Neural crest cell (in vitro differentiated cells): Measurements from ENCODE around the gene AKR1B1. TPM values are rescaled to one million over a fixed set of nuclear protein-coding genes. Genes with fewer than 3 reads are reported as not detected.

Source experiments
- DNase-seq: peaks from one replicate; pipeline ENCODE4 v3.0.0; 2021; ENCODE audit warnings: low read depth, mixed read lengths, low spot score
- H3K27ac Mint-ChIP-seq: one replicate; pipeline ENCODE4 v1.8.0; 2021; ENCODE audit warnings: mild to moderate bottlenecking, mixed read lengths; ENCODE audit not compliant: unreplicated experiment
- H3K27me3 Mint-ChIP-seq: 2 replicates; pipeline ENCODE4 v1.8.0; 2021; ENCODE audit warnings: low read depth, mild to moderate bottlenecking, mixed read lengths
- H3K36me3 Mint-ChIP-seq: 2 replicates; pipeline ENCODE4 v1.8.0; 2021; ENCODE audit warnings: low read depth, mild to moderate bottlenecking, mixed read lengths
- H3K4me1 Mint-ChIP-seq: 2 replicates; pipeline ENCODE4 v1.8.0; 2021; ENCODE audit warnings: mixed read lengths
- H3K4me3 Mint-ChIP-seq: one replicate; pipeline ENCODE4 v1.8.0; 2021; ENCODE audit warnings: mild to moderate bottlenecking, mixed read lengths
- H3K9me3 Mint-ChIP-seq: 2 replicates; pipeline ENCODE4 v1.8.0; 2021; ENCODE audit warnings: mixed read lengths
- CTCF ChIP-seq: fragments of 200-600 bp; sonication (generic); conservative IDR thresholded peaks from 2 replicates; pipeline ENCODE4 v1.5.0; 2021; ENCODE audit warnings: antibody characterized with exemption, mild to moderate bottlenecking
- total RNA-seq: library from RNA; stranded (reverse); gene quantifications from 2 replicates; pipeline ENCODE4 v1.2.1, GENCODE V29; 2021

The AKR1B1 gene
- total RNA-seq, 1 donor from 2014 or later = 204 TPM

GRCh38 chr7:134462337-134462925, 3.5 kb upstream of the AKR1B1 start:
- no peak for DNase-seq
- TF ChIP-seq CTCF = no peak
- Mint-ChIP-seq H3K27me3 (no peaks in the 10 kb centered on the region), H3K27ac (no peak overlapping the region), H3K4me3 (no peak overlapping the region), H3K36me3 (peaks cover 12% of the 10 kb centered on the region), H3K9me3 (peaks cover 15% of the 10 kb centered on the region), H3K4me1 (peaks cover 18% of the 10 kb centered on the region)

- Mint-ChIP-seq H3K4me3 (no peak overlapping the region), H3K27me3 (no peaks in the 10 kb centered on the region), H3K9me3 (peaks cover 12% of the 10 kb centered on the region), H3K27ac (no peak overlapping the region), H3K4me1 (peaks cover 21% of the 10 kb centered on the region), H3K36me3 (peaks cover 12% of the 10 kb centered on the region)
- no peak for TF ChIP-seq CTCF
- DNase-seq = no peak
These were observed 3.0 kb upstream of the AKR1B1 start for GRCh38 chr7:134461916-134462315.

GRCh38 chr7:134459981-134460380, 1.1 kb upstream of the AKR1B1 start:
- Mint-ChIP-seq H3K36me3 (peaks cover 11% of the 10 kb centered on the region), H3K27me3 (no peaks in the 10 kb centered on the region), H3K27ac (no peak overlapping the region), H3K4me3 (peak overlapping the region; percentile 65), H3K9me3 (peaks cover 7% of the 10 kb centered on the region), H3K4me1 (peaks cover 25% of the 10 kb centered on the region)
- DNase-seq = no peak
- TF ChIP-seq CTCF = no peak

- Mint-ChIP-seq H3K27ac (no peak overlapping the region), H3K4me3 (peak overlapping the region; percentile 96), H3K9me3 (no peaks in the 10 kb centered on the region), H3K36me3 (peaks cover 4% of the 10 kb centered on the region), H3K27me3 (no peaks in the 10 kb centered on the region), H3K4me1 (peaks cover 37% of the 10 kb centered on the region)
- peak; percentile 60 for DNase-seq
- TF ChIP-seq CTCF = peak; percentile 44
These were observed 527 bp downstream of the AKR1B1 start for GRCh38 chr7:134458341-134458805.

GRCh38 chr7:134457210-134457609, 1.7 kb downstream of the AKR1B1 start:
- Mint-ChIP-seq H3K27me3 (no peaks in the 10 kb centered on the region), H3K4me1 (peaks cover 49% of the 10 kb centered on the region), H3K4me3 (peak overlapping the region; percentile 96), H3K9me3 (no peaks in the 10 kb centered on the region), H3K36me3 (peaks cover 4% of the 10 kb centered on the region), H3K27ac (no peak overlapping the region)
- no peak for DNase-seq
- TF ChIP-seq CTCF = no peak
